OCI-LY3 (cell line): ENCODE results near the gene SPATS2.

ENCODE experiments used
- CTCF ChIP-seq: fragments of 200-600, 300-600 bp; sonication (generic); IDR thresholded peaks from 2 replicates; pipeline ENCODE4 v1.5.1; 2014; ENCODE audit warnings: antibody characterized with exemption, low read length, low read depth
- EZH2phosphoT487 ChIP-seq: fragments of 200-600 bp; shearing (Covaris generic); IDR thresholded peaks from 2 replicates; pipeline ENCODE4 v1.6.1; 2018; ENCODE audit warnings: antibody characterized with exemption, mixed run types, low read depth

- TF ChIP-seq CTCF (no peak), EZH2phosphoT487 (no peak)
These were observed 54.9 kb downstream of the SPATS2 start for GRCh38 chr12:49422114-49422513.
